ENCODE measurements around the gene HCFC1R1.
"Not testable (repeated sequence)": the region's sequence is repeated elsewhere in the genome, so short reads cannot be mapped to it uniquely, and the experiment has no call there.

The HCFC1R1 gene

DNA sequence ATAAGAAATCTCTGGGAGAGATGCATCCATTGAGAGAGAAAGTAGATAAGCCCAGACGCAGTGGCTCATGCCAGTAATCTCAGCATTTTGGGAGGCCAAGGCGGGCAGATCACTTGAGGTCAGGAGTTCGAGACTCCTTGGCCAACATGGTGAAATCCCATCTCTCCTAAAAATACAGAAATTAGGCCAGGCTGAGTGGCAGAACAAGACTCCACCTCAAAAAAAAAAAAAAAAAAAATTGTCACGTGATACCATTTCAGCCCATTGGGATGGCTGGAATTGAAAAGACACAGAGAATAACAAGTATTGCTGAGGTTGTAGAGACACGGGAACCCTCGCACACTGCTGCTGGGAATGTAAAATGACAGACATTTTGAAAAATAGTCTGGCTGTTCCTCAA, 38.8 kb upstream of the HCFC1R1 start:
- Mint-ChIP-seq H3K36me3 (ENCODE audit: insufficient read depth) (peaks cover 32% of the 10 kb centered on the region), H3K4me1 (ENCODE audit: low read depth in 2 of 2) (peaks cover 36 to 40% of the 10 kb centered on the region in 2 donors), H3K27me3 (no peaks in the 10 kb centered on the region), H3K4me3 (no peak overlapping the region), H3K9me3 (no peaks in the 10 kb centered on the region), H3K27ac (peak overlapping the region; percentile 98 to 99)
- DNase-seq (no peak), ATAC-seq (replicated peaks) (no peak)

DNA sequence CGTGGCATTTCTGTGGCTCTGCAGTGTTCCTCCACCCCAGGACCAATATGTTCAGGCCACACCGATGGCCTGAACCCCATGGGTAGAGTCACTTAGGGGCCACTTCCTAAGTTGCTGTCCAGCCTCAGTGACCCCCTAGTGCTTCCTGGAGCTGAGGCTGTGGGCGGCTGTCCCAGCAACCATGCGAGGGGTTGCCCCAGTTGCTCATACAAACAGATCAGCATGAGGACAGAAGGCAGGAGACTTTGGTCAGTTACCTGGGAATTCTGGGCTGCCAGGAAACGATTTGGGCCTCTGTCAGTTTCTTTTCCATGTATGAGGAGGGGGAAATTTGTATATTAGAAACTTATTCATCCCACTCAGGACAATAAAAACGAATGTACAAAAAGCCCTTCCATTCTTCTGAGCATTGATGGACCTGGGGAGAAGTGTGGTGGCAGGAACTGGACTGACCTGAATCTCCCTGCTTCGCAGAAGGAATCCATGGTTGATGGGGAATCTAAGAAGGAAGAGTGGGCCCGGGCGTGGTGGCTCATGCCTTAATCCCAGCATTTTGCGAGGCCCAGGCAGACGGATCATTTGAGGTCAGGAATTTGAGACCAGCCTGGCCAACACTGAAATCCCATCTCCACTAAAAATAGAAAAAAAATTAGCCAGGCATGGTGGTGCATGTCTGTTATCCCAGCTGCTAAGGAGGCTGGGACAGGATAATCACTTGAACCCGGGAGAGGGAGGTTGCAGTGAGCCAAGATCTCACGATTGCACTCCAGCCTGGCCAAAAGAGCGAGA, 36.8 kb upstream of the HCFC1R1 start:
- H3K4me3 Mint-ChIP-seq, result peak overlapping the region; percentile 91 to 92
- no peak for DNase-seq
- H3K9me3 Mint-ChIP-seq, result no peaks in the 10 kb centered on the region
- peaks cover 47 to 49% of the 10 kb centered on the region in 2 donors for H3K4me1 Mint-ChIP-seq (ENCODE audit: low read depth in 2 of 2)
- H3K27ac Mint-ChIP-seq, result peak overlapping the region; percentile 94 to 96
- peaks cover 18% of the 10 kb centered on the region for H3K36me3 Mint-ChIP-seq (ENCODE audit: insufficient read depth)
- H3K27me3 Mint-ChIP-seq, result no peaks in the 10 kb centered on the region
- ATAC-seq (replicated peaks), result no peak

DNA sequence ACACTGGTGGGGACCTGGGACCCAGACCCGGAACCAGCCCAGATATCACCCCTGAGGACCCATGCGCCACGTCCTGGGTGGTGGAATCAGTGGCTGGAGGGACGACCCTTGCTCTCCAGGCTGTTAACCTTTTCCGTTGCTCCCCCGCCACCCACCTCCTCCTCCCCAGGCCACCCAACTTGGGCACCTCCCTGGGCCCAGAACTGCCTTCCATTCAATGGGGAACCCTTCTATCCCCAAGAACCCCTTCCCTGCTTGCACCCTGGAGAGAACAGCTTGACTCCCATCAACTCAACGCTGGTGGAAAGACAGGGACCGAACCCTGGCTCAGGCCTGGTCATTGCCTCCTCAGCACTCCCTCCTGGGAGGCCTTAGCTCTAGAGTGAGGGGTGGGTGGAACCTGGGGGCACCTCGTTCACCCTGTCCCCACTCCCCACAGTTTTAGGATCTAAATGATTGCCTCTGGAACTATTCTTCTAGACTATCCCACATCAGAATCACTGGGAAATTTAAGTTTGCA, 36.0 kb upstream of the HCFC1R1 start:
- ATAC-seq (replicated peaks) (no peak), DNase-seq (no peak)
- peaks cover 51 to 53% of the 10 kb centered on the region in 2 donors for H3K4me1 Mint-ChIP-seq (ENCODE audit: low read depth in 2 of 2)
- peak overlapping the region; percentile 94 to 96 for H3K27ac Mint-ChIP-seq
- no peaks in the 10 kb centered on the region for H3K9me3 Mint-ChIP-seq
- H3K36me3 Mint-ChIP-seq (ENCODE audit: insufficient read depth), result peaks cover 12% of the 10 kb centered on the region
- H3K4me3 Mint-ChIP-seq, result peak overlapping the region; percentile 91 to 92
- no peaks in the 10 kb centered on the region for H3K27me3 Mint-ChIP-seq

DNA sequence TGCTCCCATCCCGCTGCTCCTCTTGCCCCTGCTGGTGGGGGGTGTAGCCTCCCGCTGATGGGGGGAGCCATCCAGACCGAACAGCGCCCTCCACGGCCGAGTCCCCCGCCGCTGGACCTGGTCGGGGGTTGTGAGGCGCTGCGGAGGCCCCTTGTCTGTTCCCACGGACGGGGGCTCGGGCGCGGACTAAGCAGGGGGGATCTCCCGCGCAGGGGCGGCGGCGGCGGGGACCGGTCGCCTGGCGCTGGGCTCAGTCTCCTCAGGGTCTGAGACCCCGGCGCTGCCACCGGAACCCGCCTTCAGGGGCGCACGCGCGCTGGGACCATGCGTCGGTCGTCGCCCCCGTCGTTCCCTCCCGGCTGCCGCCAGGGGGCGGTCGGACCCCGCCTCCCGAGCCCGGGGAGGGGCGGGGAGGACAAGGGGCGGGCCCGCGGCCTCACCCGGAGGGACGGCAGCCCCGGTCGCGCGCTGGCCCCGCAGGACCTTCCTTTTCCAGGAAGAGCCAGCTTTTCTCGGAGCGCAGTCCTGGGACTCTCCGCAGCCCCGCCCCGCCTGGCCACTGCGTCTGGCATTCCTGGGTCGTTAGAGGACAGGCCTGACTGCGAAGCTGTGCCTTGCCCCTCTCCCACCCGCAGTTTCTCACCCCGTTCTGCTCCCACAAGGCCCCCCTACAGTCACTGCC, 35.4 kb upstream of the HCFC1R1 start:
- ATAC-seq (replicated peaks) (peak; percentile 85), DNase-seq (peak; percentile 82 to 90 (median 89))
- Mint-ChIP-seq H3K4me1 (ENCODE audit: low read depth in 2 of 2) (peaks cover 52% of the 10 kb centered on the region in 2 donors), H3K36me3 (ENCODE audit: insufficient read depth) (peaks cover 14% of the 10 kb centered on the region), H3K27ac (peak overlapping the region; percentile 94 to 96), H3K4me3 (peak overlapping the region; percentile 91 to 92), H3K9me3 (no peaks in the 10 kb centered on the region), H3K27me3 (no peaks in the 10 kb centered on the region)

DNA sequence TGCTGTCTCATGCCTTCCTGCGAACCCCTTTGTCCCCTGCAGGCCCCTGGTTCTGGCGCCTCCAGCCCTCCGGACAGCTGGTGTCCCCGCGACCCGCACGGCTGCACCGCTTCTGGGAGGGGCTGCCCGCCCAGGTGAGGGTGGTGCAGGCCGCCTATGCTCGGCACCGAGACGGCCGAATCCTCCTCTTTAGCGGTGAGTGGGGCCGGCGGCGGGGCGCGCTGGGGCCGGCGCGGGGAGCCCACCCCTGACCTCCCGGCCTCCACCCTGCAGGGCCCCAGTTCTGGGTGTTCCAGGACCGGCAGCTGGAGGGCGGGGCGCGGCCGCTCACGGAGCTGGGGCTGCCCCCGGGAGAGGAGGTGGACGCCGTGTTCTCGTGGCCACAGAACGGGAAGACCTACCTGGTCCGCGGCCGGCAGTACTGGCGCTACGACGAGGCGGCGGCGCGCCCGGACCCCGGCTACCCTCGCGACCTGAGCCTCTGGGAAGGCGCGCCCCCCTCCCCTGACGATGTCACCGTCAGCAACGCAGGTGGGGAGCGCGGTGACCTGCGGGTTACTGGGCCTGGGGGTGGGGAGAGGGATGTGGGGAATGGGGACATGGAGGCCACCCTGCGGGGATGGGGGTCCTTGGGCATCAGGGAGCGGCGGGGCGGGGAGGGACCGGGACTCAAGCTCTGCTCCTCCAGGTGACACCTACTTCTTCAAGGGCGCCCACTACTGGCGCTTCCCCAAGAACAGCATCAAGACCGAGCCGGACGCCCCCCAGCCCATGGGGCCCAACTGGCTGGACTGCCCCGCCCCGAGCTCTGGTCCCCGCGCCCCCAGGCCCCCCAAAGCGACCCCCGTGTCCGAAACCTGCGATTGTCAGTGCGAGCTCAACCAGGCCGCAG, 34.6 kb upstream of the HCFC1R1 start:
- Mint-ChIP-seq H3K27ac (peak overlapping the region; percentile 60 to 96), H3K36me3 (ENCODE audit: insufficient read depth) (peaks cover 18% of the 10 kb centered on the region), H3K4me3 (peak overlapping the region; percentile 91 to 92), H3K9me3 (no peaks in the 10 kb centered on the region), H3K4me1 (ENCODE audit: low read depth in 2 of 2) (peaks cover 53 to 54% of the 10 kb centered on the region in 2 donors), H3K27me3 (no peaks in the 10 kb centered on the region)
- ATAC-seq (replicated peaks) (peak; percentile 54), DNase-seq (peak in 2 of 3 experiments; percentile 30 to 51)

DNA sequence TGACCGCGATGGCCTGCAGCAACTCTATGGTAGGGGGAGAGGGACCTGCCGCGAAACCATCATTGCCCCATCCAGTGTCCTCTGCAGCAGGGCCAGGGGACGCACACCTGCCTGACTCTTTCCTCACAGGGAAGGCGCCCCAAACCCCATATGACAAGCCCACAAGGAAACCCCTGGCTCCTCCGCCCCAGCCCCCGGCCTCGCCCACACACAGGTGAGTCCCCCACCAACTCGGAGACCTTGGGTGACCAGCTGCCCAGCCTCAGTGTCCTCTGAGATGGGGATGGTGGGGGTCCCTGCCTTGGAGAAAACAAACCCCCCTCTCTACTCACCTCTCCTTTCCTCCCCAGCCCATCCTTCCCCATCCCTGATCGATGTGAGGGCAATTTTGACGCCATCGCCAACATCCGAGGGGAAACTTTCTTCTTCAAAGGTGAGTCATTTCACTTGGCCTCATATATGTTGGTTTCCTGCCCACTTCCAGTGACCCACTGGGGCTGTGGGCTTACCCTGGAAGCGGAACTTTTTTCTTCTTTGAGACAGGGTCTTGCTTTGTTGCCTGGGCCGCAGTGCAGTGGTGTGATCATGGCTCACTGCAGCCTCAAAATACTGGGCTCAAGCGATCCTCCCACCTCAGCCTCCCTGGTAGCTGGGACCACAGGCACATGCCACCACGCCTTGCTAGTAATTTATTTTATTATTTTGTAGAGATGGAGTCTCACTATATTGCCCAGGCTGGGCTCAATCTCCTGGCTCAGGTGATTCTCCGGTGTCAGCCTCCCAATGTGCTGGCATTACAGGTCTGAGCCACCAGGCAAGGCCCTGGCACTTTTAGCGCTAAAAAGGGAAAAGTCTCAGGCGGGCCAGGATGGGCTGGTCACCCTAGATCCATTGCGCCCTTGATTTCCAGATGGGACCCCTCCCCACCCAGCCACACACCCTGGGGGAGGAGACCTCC, 33.7 kb upstream of the HCFC1R1 start:
- H3K27me3 Mint-ChIP-seq, result no peaks in the 10 kb centered on the region
- H3K27ac Mint-ChIP-seq, result peak overlapping the region; percentile 91
- no peak for DNase-seq
- peaks cover 19% of the 10 kb centered on the region for H3K36me3 Mint-ChIP-seq (ENCODE audit: insufficient read depth)
- no peak for ATAC-seq (replicated peaks)
- H3K4me1 Mint-ChIP-seq (ENCODE audit: low read depth in 2 of 2), result peaks cover 48 to 50% of the 10 kb centered on the region in 2 donors
- H3K9me3 Mint-ChIP-seq, result no peaks in the 10 kb centered on the region
- peak overlapping the region; percentile 91 to 92 for H3K4me3 Mint-ChIP-seq

DNA sequence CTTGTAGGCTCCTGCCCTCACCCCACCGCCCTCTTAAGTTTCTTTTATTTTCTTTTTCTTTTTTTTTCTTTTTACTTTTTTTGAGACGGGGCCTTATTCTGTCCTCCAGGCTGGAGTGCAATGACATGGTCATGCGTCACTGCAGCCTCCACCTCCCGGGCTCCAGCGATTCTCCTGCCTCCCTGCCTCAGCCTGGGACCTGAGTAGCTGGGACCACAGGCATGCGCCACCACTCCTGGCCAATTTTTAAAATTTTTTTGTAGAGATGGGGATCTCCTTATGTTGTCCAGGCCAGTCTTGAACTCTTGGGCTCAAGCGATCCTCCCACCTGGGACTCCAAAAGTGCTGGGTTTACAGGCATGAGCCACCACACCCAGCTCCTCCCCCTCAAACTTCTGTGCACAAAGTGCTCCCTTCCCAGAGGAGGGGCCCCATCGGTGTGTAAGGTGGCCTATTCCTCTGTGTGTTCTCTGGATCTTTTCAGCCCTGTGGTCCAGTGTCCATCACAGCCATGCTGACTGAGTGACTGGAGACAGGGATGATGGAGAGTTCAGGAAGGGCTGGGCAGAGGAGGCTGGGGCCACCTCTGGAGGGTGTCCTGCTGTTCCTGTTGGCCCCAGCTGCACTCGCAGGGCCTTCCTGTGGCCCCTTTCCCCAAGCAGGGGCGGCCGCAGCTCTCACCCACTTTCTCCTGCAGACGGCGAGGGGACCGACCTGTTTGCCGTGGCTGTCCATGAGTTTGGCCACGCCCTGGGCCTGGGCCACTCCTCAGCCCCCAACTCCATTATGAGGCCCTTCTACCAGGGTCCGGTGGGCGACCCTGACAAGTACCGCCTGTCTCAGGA, 32.8 kb upstream of the HCFC1R1 start:
- Mint-ChIP-seq H3K36me3 (ENCODE audit: insufficient read depth) (peaks cover 22% of the 10 kb centered on the region), H3K27ac (peak overlapping the region; percentile 91), H3K27me3 (no peaks in the 10 kb centered on the region), H3K9me3 (no peaks in the 10 kb centered on the region), H3K4me1 (ENCODE audit: low read depth in 2 of 2) (peaks cover 52 to 55% of the 10 kb centered on the region in 2 donors), H3K4me3 (peak overlapping the region; percentile 91 to 92)
- DNase-seq (no peak), ATAC-seq (replicated peaks) (no peak)

DNA sequence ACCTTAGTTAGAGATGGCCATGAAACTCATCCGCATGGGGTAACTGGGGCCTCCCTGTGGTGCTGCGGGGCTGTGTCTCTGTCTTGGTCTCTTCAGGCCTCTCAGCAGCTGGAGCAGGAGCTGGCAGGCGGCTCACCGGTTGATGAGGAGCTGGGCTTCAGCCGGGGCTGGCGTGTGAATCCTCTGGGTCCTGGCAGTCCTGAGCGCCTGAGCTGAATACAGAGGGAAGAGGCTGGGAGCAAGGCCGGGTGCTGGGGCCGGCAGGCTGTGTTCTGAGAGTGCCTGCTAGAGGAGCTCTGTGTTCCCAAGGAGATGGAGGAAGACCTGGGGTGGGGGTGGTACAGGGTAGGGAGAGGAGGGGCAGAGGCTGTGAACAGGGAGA, 32.0 kb upstream of the HCFC1R1 start:
- H3K4me3 Mint-ChIP-seq, result peak overlapping the region; percentile 79 to 91

DNA sequence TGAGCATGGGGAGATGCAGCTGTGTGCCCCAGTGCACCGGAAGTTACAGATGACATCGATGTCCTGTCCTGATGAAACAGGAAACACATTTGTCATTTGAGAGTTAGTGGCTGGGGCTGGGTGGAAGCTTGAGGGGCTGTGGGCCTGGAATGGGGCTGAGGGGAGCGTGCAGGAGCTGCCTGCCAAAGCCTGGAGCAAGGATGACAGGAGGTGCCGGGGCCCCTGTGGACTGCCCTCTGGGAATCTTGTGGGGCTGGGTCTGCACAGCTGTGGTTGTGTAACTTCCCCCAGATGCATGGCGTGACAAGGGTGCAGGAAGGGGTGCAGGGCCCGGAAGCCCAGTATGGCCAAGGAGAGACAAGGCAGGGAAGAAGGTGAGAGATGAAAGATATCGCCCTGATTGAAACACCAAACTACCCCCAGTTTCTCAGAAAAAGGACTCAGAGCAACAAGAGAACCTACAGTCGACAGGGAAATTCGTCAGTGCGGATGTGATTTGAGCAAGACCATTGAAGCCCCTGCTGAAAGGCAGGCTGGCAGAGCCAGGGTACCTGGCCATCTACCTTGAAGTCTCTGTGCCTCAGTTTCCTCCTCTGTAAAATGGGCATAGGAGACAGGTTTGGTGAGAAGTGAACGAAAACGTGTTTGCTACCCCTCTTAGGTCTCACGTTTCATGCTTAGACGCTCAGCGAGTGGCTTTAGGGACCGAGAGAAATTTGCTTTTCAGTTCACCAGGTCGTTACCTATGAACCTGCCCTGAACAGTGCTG, 31.4 kb upstream of the HCFC1R1 start:
- H3K36me3 Mint-ChIP-seq (ENCODE audit: insufficient read depth), result peaks cover 22% of the 10 kb centered on the region
- no peak for DNase-seq
- peak overlapping the region; percentile 79 to 91 for H3K4me3 Mint-ChIP-seq
- H3K27me3 Mint-ChIP-seq, result no peaks in the 10 kb centered on the region
- no peaks in the 10 kb centered on the region for H3K9me3 Mint-ChIP-seq
- peaks cover 56 to 59% of the 10 kb centered on the region in 2 donors for H3K4me1 Mint-ChIP-seq (ENCODE audit: low read depth in 2 of 2)
- peak overlapping the region; percentile 87 to 91 for H3K27ac Mint-ChIP-seq
- no peak for ATAC-seq (replicated peaks)

More for the DNA sequence above, 32.0 kb upstream of the HCFC1R1 start:
- H3K4me1 Mint-ChIP-seq (ENCODE audit: low read depth in 2 of 2), result peaks cover 55 to 59% of the 10 kb centered on the region in 2 donors
- peak overlapping the region; percentile 87 to 91 for H3K27ac Mint-ChIP-seq
- not testable (repeated sequence) for DNase-seq; H3K27me3 Mint-ChIP-seq; H3K9me3 Mint-ChIP-seq; ATAC-seq (replicated peaks)
- peaks cover 22% of the 10 kb centered on the region for H3K36me3 Mint-ChIP-seq (ENCODE audit: insufficient read depth)

DNA sequence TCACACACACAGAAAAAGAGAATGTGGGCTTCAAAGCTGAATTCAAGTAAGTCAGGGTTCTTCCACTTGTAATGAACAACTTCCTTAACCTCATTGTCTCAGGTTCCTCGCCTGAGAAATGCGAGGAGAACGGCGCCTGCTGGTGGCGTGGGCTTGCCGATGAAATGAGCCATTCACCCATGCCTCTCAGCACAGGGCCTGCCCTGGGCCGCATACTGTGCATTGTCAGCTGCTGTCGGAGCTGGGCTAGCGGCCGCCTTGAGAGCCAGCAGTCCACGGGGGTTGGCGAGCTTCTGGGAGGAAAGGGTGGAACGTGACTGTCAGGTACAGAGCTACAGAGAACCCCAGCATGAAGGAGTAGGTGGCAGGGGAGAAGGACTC, 29.6 kb upstream of the HCFC1R1 start:
- H3K4me3 Mint-ChIP-seq, result peak overlapping the region in 1 of 2 donors; percentile 57
- peak; percentile 34 for ATAC-seq (replicated peaks)
- H3K27me3 Mint-ChIP-seq, H3K9me3 Mint-ChIP-seq, DNase-seq, H3K27ac Mint-ChIP-seq: not testable (repeated sequence)
- peaks cover 18% of the 10 kb centered on the region for H3K36me3 Mint-ChIP-seq (ENCODE audit: insufficient read depth)
- H3K4me1 Mint-ChIP-seq (ENCODE audit: low read depth in 2 of 2), result peaks cover 52 to 61% of the 10 kb centered on the region in 2 donors
